GM15510 (cell line): ENCODE measurements around the gene KAT7.

Source experiments
- POLR2A ChIP-seq: IDR thresholded peaks from 3 replicates; pipeline ENCODE4 v1.6.1; 2011; ENCODE audit warnings: borderline replicate concordance; ENCODE audit not compliant: insufficient read length; ENCODE audit errors: extremely low read depth

KAT7 gene

GRCh38 chr17:49819138-49819537, 30.7 kb downstream of the KAT7 start:
- no peak for TF ChIP-seq POLR2A

DNA sequence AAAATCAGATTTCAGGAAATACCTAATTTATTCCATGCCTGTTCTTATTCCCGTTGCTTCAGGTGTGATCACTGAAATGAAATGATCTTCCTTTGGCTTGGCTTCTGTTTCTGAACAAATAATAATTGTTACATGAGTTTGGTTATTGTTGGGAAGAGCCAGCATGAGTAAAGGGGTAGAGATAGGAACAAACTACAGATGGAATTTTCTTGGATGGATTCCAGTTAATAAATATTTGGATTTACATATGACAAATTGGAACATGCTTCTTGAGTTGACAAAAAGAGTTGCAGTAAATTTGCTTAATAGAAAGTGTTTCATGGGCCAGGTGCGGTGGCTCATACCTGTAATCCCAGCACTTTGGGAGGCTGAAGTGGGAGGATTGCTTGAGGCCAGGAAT, 31.2 kb downstream of the KAT7 start:
- no peak for TF ChIP-seq POLR2A

DNA sequence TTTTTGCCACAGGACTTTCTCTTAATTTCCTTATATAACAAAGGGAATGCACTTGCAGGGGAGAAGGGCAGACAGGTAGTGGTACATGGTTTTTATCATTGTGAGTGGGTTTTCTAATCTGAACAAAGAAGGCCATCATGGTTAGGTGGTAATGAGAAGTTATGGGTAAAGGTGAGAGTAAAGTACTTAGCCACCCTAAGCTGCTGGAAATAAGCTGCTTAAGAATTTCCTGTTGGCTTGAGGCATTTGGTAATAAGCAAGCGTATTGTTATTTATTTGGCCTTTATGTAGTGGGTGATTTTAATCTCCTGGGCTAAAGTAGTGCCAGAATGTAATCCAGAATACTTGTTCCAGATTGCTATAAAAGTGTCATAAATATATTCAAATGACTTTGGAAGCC, 32.3 kb downstream of the KAT7 start:
- no peak for TF ChIP-seq POLR2A

- TF ChIP-seq POLR2A, result no peak
Observed at GRCh38 chr17:49821466-49821865, 33.0 kb downstream of the KAT7 start.

DNA sequence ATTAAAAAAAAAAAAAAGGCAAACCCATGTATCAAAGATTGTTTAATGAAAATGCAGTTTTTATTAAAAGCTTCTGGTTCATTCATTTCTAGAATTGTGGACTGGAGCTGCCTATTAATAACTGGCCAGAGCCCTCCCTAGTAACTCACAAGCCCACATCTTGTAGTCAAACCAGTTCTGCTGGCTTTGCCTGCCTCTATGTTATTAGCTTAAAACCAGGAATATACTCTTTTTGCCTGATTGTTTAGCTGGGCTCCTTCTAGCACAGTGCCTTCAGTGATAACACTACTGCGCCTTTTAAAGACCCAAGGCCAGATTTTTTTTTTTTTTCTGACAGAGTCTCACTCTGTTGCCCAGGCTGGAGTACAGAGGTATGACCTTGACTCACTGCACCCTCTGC, 33.4 kb downstream of the KAT7 start:
- no peak for TF ChIP-seq POLR2A

DNA sequence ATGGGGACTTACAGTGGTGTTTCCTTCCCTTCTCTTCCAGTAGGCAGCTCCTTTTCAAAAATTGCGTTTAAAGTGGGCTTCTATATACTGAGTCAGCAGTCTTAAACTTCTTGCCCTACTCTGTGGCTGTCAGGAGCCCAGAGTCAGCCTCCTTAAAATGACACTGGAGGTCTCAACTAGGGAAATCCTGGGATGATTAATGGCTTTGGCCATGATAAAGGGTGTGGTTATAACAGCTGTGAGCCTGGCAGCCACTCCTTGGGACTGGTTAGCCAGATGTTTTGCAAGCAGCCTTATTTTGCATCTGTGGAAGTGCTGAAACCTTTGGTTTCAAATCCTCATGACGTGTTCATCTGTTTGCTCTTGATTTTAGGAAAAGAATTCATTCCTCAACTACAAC, 34.3 kb downstream of the KAT7 start:
- no peak for TF ChIP-seq POLR2A

DNA sequence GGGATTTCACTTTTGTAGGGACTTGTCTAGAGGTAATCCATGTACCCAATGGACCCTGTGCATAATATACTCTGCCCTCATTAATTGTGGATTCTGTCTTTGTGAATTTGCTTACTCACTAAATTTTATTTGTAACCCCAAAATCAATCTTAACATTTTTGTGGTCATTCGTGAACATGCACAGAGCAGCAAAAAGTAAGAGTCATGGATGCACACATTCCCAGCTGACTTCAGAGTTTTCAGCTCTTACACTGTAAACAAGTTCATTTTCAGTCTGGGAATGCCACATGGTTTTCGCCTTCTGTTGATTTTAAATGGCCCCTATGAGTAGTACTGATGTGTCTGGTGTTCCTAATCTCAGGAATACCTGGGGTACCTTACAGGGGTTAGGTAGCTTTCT, 35.1 kb downstream of the KAT7 start:
- no peak for TF ChIP-seq POLR2A

DNA sequence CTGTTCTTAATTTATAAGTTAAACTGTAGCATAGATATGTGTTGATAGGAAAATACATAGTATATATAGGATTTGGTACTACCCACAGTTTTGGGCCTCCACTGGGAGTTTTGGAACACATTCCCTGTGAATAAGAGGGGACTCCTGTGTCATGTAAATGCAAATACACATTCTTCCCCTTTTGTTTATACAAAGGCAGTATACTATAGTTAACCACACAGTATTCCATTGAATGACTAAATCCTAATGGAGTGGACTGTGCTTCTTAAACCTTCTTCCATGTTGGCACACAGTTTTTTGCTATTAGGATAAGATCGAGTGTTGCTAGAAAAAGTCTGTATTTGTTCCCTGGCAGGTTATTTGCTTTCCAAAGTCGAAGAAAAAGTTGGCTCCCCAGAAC, 37.2 kb downstream of the KAT7 start:
- TF ChIP-seq POLR2A, result no peak

- TF ChIP-seq POLR2A, result no peak
Observed at GRCh38 chr17:49829026-49829425, 40.5 kb downstream of the KAT7 start.

- no peak for TF ChIP-seq POLR2A
Observed at GRCh38 chr17:49830605-49831004, 42.1 kb downstream of the KAT7 start.

GRCh38 chr17:49832840-49833599, 44.5 kb downstream of the KAT7 start:
- TF ChIP-seq POLR2A, result no peak

GRCh38 chr17:49834118-49834743, 45.8 kb downstream of the KAT7 start:
- TF ChIP-seq POLR2A, result no peak

DNA sequence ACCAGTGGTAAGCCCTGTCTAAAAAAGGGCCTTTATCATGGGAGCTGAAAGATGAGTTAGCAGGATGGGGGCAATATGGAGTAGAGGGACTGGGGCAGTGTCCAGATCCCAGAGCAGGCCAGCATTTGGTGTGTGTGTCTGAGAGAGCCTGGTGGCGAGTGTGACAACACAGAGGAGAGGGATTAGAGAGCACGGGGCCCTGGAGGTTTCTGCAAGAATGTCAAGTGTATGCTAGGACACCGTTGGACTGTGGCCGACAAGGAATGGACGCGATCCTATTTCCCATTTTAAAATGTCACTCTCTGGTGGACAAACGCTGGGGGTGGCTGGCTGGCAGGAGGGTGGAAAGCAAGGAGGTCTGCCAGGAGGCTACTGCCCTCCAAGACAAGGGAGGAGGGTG, 47.0 kb downstream of the KAT7 start:
- TF ChIP-seq POLR2A, result no peak

DNA sequence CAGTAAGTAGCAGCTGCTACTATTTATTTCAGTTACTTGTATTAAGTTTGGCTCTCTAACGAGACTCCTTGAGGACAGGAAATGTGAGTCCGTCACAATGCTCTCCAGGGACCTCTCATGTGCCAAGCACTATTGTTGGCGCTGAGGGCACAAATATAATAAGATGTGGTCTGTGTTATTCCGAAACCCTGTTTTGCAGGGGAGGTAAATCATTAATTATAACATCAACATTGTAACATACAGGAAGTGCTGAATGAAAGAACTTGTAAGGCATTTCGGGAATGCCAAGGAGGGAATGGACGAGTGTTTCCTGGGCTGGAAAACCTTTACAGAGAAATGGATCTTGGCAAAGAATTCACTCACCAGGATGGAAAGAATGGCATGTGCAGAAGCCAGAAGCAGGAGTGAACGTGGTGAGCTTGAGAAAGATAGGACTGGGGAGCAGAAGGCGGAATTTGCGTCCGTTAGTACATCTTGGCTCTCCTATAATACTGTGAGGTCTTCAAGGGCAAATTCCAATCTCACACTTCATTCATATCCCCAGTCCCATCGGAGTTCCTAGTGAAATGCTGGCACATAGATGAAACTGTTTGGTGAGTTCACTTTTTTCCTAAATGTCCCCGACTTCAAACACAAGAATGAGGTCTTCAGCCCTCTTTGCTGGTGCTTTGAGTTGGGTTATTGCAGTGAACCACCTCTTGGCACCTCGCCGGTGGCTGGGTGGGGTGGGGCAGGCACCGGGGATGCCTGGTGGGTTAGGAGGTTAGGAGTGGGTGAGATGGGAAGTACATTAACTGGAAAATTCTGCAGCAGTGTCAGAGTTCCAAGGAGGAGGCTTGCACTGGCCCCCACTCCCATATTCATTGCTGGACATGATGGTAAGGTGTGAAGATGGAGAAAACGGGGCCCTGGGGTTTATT, 47.9 kb downstream of the KAT7 start:
- TF ChIP-seq POLR2A, result no peak

DNA sequence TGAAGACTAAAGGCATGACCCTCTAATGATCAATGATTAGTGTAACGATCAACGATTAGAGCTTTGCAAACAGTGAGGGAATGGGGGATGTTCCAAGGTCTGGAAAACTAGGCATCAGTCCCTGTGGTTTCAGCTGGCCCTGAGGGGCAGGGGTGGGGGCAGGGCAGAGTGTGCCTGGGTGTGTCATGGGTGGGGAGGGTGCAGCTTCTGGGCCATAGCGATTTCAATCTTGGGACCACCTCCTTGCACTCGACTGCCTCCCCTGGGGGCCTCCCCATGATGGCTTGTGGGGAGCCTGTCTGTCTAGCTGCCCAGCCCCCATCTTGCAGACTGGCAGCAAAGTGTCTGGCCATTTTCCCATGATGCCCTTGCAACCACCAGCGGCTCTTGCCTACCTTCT, 51.0 kb downstream of the KAT7 start:
- no peak for TF ChIP-seq POLR2A
